HG02623 (cell line): Measurements from ENCODE around the gene ZNF467.

ENCODE experiments used
- ATAC-seq: cut with Tn5 transposase; IDR thresholded peaks from one replicate; pipeline ENCODE4 v1.9.1; 2021; ENCODE audit warnings: moderate library complexity; ENCODE audit not compliant: unreplicated experiment

ZNF467 gene

DNA sequence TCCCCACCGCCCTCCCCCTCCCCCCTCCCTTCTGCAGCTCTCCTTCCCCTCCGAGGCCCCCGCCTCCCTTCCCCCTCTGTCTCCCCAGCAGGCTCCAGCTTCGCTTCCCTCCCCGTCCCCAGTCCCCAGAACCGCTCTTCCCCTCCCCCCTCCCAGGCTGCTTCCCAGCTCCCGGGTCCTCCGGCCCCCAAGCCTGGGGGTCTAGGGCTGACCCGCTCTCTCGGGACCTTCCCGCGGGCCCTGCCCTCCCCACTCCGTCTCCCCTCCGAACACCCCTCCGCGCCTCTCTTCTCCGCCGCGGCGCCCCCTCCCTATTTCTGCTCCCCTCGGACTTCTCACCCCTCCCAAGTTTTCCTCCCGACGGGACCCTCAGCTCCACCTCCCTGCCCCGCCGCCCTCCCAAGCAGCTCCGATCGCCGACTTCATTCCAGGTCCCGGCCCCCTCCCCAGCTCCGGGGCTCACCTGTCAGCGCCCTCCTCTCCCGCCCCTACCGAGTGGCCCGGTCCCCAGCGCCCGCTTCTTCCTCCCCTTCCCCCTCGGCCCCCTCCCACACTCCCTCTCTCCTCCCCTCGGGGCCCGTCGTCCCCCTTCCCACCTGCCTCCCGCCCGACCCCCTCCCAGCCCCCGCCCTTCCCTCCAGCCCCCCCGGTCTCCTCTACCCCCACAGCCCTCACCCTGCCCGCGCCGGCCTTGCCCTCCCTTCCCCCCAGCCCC lies 990 bp downstream of the ZNF467 start:
- ATAC-seq = no peak

DNA sequence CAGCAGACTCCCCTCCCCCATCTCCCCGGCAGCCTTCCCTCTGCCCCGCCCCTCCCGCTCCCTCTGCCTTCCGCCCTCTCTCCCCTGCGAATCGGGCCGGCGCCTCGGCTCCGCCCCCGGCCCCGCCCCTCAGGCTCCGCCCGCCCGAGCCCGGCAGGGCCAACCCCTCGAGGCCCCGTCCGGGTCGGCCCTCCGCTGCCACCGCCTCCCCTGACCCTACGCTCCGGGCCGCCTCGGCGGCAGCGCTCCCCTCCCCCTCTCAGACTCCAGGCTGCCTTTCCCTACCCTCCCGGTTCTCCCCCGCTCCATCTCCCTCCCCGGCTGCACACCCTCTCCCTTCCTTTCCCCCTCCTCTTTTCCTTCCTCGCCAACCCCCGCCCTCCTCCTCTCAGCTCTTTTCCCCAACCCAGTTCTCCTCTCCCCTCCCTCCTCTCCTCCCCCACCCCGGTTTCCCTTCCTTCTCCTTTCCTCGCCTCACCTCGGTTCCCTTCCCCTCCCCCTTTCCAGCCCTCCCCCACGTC lies 1.6 kb downstream of the ZNF467 start:
- ATAC-seq = peak; percentile 96

DNA sequence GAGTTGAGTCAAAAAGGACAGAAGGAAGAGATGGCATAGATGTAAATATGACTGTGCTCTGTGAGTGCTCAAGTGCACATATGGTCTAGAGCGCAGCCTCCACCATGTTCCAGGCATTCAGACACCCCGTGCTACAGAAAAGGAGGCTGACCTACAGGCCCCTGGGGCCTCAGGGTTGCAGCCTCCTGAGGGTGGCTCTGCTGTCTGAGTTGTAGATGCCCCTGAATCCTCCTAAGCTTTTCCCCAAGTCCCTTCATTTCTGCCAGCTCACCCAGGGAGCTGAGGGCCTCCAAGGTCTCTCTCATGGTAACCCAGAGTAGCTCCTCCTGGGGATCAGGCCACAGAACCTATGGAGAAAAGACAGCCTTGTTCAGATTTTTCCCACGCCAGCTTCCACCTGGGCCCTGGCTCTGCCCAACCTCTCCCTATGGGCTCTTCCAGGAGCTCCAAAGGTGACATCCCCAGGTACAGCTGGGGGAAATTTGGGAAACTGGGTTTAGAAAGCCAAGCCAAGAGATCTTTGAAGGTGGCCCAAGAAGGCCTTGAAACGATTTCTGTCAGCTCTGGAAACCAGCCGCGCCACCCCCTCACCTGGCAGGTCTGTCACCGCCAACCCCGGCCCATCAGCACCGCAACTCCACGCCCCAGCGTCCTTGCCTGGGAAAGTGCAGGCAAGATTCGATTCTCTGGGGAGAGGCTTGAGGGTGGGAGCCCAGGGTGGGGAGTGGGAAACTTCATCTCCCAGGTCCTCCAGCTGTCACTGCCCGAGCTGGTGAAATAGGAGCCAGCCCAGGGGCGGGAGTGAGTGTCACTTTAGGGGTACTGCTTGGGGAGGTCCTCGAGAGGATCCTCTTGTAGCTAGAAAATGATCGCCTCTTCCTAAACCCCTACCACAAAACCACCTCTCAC lies 2.4 kb downstream of the ZNF467 start:
- peak; percentile 14 for ATAC-seq

DNA sequence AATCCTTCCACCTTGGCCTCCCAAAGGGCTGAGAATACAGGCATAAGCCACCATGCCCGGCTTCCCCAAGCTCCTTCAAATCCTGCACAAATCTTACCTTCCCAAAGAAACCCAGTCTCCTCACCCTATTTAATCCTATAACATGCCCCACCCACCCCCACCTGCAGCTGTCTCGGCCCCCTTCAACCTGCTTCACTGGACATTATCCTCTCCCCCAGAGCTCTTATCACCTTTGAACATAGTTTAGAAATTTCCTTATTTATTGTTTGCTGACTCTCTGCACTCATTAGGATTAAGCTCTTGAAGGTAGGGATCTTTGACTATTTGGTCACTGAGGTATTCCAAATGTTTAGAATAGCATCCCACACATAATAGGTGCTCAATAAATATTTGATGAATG lies 3.5 kb downstream of the ZNF467 start:
- no peak for ATAC-seq

DNA sequence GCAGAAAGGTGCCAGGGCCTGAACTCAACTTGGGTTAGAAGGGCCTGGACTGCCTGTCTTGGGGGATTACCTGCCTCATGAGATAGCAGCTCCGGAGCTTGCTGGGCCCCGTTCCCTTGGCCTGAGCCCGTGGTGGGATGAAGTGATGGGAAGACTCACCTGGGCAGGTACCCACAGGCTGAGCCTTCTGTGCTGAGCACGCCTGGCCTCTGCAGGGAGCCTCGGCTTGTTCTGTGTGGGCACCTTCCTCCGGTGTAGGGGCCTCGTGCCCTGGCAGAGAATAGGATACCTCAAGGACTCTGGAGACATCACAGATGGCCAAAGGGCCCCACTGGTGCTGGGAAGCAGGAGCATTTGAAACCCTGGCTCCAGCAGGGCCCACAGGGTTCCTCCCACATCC lies 4.5 kb downstream of the ZNF467 start:
- ATAC-seq = no peak

DNA sequence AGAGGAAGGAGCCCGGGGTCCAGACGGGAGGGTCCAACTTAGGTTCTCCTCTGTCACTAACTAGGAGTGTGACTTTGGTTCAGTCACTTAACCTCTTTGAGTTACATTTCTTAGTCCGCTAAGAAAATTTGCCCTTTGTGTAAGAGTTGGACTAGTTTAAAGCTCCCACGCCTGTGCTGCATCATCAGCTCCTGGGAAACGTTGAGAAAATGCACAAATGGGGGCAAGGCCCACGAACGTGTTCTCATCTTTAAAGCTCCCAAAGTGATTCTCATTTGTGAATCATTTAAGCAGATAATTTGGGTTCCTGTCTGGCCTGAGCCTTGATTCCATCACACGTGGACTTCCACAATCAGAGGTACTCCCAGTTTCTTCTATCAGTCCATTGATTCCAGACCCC lies 6.3 kb downstream of the ZNF467 start:
- ATAC-seq = no peak

DNA sequence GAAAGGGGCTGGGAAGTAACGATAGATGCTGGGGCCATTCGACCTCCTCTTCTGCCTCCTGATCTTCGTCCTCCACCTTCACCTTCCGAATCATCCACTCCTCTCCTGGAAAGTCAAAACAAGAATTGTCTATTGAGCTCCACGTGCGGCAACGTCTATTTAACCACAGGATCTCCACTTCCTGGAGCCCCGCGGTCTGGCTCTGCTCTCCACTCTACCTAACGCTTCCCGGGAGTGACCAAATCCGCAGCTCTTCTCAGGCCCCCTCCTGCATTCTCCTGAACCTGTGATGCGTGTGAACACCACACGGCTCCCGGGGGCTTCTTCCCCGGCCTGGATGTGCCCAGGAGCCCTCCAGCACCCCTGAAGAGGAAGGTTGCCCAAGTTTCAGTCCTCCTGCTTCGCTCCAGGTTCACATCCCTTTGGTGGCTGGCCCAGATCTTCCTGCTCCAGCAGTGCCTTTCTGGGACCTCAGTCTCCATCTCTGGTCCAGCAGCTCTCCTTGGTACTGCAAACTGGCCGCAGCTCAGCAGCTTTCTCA lies 7.2 kb downstream of the ZNF467 start:
- no peak for ATAC-seq

DNA sequence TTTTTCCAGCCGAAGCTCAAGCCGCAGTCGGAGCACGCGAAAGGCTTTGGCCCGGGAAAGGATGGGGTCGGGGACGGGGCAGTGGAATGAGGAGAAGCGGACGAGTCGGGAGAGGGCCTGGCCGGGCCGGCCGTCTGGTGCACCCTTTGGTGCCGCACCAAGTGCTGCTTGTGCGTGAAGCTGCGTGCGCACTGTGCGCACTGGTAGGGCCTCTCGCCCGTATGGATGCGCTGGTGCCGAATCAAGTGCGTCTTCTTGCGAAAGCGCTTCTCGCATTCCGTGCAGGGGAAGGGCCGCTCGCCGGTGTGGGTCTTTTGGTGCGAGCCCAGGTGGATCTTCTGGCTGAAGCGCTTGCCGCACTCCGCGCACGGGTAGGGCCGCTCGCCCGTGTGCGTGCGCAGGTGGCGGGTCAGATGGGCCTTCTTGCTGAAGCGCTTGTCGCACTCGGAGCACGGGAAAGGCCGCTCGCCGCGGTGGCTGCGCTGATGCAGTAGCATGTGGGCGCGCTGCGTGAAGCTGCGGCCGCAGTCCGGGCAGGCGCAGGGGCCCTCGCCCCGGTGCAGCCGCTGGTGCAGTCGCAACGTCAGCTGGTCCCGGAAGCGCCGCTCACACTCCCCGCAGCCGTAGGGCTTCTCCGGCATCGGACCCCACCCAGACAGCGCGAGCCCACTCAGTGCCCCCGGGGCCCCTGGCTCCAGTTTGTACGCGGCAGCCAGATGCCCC lies 7.8 kb downstream of the ZNF467 start:
- ATAC-seq = no peak

DNA sequence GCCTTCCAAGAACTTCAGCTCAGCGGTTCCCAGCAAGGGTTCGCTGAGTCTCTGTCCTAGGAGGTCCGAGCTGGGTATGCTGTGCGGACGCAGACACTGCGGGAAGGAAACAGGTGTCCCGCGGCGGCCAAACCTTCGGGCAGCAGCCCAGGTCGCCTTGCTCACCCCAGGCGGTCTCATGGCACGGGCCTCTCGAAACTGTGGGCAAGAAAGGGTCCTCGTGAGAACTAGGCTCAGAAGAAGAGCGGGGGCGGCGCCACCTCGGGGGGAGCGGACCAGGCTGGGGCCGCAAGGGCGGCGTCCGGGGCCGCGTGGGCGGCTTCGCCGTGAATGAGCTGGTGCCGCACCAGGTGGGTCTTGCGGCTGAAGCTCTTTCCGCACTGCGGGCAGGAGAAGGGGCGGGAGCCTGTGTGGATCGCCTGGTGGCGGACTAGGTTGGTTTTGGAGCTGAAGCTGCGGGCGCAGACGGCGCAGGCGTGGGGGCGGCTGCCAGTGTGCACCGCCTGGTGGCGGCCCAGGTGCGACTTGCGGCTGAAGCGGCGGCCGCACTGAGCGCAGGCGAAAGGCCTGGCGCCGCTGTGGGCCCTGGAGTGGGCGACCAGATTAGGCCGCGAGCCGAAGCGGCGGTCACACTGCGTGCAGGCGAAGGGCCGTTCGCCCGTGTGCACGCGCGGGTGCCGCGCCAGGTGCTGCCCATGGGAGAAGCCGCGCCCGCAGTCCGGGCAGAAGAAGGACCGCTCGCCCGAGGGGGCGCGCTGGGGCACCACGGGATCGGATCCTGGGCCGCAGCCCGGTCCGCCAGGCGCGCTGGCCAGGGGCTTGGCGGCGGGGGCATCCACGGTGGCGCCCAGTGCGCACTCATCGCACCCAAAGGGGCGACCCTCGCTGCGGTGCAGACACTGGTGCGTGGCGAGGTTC lies 8.6 kb downstream of the ZNF467 start:
- no peak for ATAC-seq

DNA sequence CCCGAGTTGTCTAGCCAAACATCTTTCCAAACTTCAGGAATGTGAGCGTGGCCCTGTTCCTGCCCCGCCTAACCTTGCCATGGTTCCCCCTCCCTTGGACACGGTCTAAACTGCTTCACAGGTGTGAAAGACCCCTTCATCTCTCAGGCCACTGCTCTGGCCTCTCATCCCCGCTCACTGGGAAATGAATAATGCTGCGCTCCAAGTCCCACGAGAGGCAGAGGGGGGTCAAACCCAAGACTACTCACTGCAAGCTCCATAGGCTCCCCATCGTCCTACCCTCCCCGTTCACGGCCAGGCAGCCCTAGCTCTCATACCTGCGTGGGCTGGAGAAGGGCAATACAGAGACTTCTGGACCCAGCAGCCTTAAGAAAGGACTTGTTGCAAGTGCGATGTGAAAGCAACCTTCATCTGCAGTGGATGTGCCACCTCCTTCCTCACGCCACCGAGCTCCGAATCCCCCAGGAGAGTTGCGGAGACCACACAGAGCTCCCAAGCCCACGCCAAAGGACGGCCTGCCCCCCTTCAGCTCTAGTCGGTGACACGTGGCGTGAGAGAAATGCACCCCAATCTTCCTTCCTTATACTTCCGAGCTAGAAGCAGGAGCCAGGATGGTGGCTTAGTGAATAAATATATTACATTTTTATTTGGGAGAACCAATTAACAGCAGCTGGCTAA lies 9.7 kb downstream of the ZNF467 start:
- no peak for ATAC-seq

DNA sequence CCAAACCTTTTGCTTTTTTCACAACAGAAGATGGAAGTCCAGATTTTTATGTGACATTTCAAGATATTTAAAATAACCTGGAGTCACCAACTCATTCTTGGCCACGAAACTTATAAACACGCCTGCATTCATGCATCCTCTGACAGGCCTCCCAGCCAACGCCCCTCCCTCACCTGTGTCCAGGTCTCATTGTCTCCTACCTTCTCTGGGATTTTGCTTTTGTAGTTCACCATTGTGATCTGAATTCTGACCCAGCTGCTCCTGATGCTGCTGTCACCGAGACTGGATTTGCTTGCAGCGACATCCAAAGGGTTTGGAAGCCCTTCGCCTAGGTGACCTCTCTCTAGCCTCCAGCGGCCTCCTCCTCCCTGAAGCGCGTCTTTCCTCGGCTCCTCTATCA lies 10.8 kb downstream of the ZNF467 start:
- ATAC-seq = no peak

DNA sequence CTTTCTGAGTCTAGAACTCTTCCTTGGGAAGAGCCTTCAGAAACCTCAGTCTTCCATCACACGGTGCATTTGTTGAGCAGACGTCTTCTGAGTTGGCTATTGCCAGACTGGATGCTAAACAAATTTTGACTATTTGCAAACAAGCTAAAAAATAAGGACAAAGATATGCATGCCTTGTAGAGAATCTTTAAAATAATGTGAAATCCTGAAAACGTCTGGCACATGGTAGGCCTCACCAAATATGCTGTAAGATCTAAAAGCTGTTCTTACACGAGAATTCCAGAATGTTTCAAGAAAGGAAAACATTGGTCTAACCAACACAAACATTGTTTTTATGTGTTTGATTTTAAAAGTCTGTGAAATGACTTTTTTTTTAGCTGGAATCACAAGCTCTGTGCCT lies 11.3 kb downstream of the ZNF467 start:
- no peak for ATAC-seq

DNA sequence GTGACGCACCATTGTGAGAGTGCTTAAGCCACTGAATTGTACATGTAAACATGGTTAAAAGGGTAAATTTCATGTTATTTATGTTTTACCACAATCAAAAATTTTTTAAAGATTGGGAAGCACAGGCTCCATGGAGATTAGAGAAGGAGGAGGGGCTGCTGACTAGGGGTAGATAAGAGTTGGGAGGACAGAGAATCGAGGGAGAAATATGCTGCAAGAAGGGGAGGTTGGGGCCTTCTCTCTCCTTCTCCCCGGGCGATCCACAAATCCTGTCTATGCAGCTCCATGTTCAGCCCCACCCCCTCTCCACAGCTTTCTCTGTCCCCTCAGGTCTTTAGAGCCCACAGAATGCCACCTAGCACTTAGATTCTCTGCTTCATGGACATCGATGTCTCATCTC lies 12.1 kb downstream of the ZNF467 start:
- no peak for ATAC-seq

DNA sequence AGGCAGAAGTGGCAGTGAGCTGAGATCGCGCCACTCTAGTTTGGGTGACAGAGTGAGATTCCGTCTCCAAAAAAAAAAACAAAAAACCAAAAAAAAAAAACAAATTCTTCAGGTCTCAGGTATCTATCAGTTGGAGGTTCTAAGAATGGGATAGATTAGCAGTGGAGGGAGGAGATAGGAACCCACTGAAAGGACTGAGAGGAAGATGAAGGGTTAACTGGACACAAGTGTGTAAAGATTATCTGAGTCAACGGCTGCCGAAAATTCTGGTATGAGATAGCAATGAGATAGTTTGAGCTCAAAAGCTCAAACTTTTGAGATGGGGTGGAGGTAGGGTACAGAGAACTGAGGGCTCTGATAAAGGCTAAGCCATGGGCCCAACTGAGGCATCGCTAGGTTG lies 12.8 kb downstream of the ZNF467 start:
- ATAC-seq = no peak

DNA sequence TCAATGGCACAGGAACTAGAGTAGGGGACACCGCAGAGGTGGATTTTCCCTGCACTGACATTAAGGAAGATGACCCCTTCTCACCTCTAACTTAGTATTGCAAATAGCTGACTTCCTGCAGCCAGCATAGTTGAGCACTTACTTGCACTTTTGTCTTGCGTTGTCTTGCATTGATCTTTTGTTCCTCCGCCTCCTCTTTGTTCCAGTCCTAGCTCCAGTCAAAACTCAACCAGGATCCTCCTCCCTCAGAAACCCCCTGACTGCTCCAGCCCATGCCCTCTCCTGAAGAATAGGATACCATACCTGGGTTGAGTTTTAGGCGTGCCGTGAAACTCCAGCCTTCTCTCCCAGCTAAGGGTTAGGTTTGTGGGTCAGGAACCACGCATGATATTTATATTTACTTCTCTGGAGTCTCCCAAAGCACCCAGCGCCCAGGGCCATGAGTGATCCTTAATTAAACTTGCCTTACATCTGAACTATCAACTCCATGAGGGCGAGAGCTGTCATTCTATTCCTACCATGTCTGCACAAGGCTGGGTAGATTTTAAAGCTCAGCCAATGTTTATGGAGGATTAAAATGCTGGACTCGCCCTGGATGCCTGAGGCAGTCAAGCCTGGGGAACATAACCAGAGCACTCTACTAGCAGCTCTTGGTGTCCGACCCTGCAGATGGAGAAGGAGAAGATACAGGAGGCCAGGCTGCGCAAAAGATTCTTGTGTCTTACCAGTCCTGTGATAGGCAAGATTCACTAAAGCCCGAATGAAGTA lies 14.1 kb downstream of the ZNF467 start:
- no peak for ATAC-seq

DNA sequence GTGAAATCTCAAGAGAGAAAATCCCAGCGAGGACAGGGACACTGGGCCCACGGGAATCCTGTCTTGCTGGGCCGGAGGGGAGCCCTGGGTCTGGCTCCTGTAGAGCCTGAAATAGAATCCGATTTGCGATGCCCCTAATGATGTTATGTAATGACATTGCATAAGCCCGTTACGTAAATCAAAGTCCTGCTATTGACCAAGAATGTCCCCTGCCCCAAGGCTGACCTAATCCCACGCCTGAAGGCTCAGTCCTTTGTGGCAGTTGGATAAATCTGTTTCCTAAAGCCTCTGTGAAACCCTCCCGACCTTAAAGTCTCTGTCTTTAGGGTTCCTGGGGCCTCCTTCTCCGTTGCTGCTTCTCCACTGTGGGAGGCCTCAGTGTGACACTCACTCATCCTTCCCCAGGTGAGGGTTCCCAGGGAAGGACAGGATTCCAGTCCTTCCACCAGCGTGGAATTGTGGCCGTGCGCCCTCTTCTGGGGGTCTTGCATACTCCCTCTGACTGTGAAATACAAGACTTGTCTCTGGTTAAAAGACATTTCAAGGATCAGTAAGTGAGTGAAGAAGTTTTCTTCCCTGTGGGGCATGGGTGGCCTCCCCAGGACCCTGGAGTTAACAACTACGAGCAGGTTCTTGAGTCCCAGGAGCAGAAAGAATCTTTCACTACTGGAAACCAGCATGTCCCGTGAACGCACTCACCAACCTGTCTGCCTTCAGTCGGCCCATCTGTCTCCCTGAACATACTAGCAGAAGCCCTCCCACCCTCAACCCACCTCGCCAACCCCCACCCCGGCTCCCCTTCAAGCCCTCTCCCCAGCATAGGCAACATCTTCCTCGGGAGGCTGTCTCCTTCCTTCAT lies 19.8 kb downstream of the ZNF467 start:
- ATAC-seq = no peak

DNA sequence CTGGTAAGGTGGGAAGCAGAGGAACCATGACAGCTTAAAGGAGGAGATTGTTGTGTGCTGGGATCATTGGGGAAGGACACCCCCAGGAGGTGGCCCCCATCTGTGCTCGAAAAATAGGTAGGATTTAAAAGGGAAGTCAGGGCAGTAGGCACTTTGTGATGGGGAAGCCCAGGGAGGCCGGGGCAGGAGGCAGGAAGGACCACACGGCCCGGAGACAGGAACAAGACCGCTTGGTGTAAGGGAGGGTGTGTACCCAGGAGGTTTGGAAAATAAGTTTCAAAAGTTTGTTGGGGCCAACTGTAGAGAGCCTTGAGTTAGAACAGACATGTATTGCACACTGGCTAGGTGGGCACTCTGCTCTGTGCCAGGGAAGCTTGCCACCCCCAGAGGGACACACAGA lies 20.7 kb downstream of the ZNF467 start:
- ATAC-seq = no peak
